GM23338 (cell line): ENCODE results near the gene TAOK3. TPM values are rescaled to one million over a fixed set of nuclear protein-coding genes. Genes with fewer than 3 reads are reported as not detected.

ENCODE experiments used
- ATAC-seq: fragments of 200-7000 bp; cut with Tn5 transposase; 3 replicates; pipeline ENCODE4 v1.9.1; 2020
- DNase-seq: peaks from one replicate; pipeline ENCODE4 v3.0.0-alpha.2; 2015; ENCODE audit warnings: low spot score
- H2AFZ ChIP-seq: fragments of 200-600 bp; sonication (generic); 2 replicates; pipeline ENCODE4 v1.8.0; 2016; ENCODE audit warnings: antibody characterized with exemption, mild to moderate bottlenecking, moderate library complexity
- H3F3A ChIP-seq: fragments of 200-600 bp; sonication (generic); replicated peaks from 2 replicates; pipeline ENCODE4 v1.8.0; 2017; ENCODE audit warnings: antibody characterized with exemption, mixed run types, low read depth
- H3K27ac ChIP-seq: fragments of 200-600 bp; sonication (generic); 2 replicates; pipeline ENCODE4 v1.6.1; 2016; ENCODE audit warnings: low read depth
- H3K27me3 ChIP-seq: fragments of 200-600 bp; sonication (generic); 2 replicates; pipeline ENCODE4 v1.8.0; 2016; ENCODE audit warnings: mild to moderate bottlenecking, mixed run types, moderate library complexity; ENCODE audit not compliant: insufficient read depth
- H3K36me3 ChIP-seq: fragments of 200-600 bp; sonication (generic); 2 replicates; pipeline ENCODE4 v1.8.0; 2016; ENCODE audit warnings: mild to moderate bottlenecking; ENCODE audit not compliant: insufficient read depth
- H3K4me1 ChIP-seq: fragments of 200-600 bp; sonication (generic); 2 replicates; pipeline ENCODE4 v1.8.0; 2016; ENCODE audit warnings: mild to moderate bottlenecking, moderate library complexity; ENCODE audit not compliant: insufficient read depth
- H3K4me2 ChIP-seq: fragments of 200-600 bp; sonication (generic); 2 replicates; pipeline ENCODE4 v1.7.1; 2017; ENCODE audit warnings: mixed run types
- H3K4me3 ChIP-seq: fragments of 200-600 bp; sonication (generic); 2 replicates; pipeline ENCODE4 v1.6.1; 2016; ENCODE audit warnings: mixed run types
- H3K79me2 ChIP-seq: fragments of 200-600 bp; sonication (generic); replicated peaks from 2 replicates; pipeline ENCODE4 v1.8.0; 2017; ENCODE audit warnings: mild to moderate bottlenecking; ENCODE audit not compliant: insufficient read depth
- H3K9me2 ChIP-seq: fragments of 200-600 bp; sonication (generic); 2 replicates; pipeline ENCODE4 v1.8.0; 2017; ENCODE audit not compliant: insufficient read depth
- H4K20me1 ChIP-seq: fragments of 200-600 bp; sonication (generic); replicated peaks from 2 replicates; pipeline ENCODE4 v1.8.0; 2017; ENCODE audit warnings: mild to moderate bottlenecking; ENCODE audit not compliant: insufficient read depth
- H3K27ac Mint-ChIP-seq: 2 replicates; pipeline ENCODE4 v1.8.0; 2020; ENCODE audit warnings: inconsistent platforms, mild to moderate bottlenecking, moderate library complexity, mixed read lengths
- H3K27me3 Mint-ChIP-seq: 3 replicates; pipeline ENCODE4 v1.8.0; 2022; ENCODE audit warnings: low read depth, mild to moderate bottlenecking, moderate library complexity, mixed read lengths, inconsistent platforms; ENCODE audit not compliant: insufficient read depth, poor library complexity
- H3K36me3 Mint-ChIP-seq: 3 replicates; pipeline ENCODE4 v1.8.0; 2021; ENCODE audit warnings: low read depth, mild to moderate bottlenecking, inconsistent platforms, moderate library complexity, mixed read lengths
- H3K4me1 Mint-ChIP-seq: 3 replicates; pipeline ENCODE4 v1.8.0; 2020; ENCODE audit warnings: mild to moderate bottlenecking, inconsistent platforms, mixed read lengths
- H3K4me3 Mint-ChIP-seq: 3 replicates; pipeline ENCODE4 v1.8.0; 2021; ENCODE audit warnings: moderate library complexity, mild to moderate bottlenecking, inconsistent platforms, mixed read lengths
- H3K9me3 Mint-ChIP-seq: 3 replicates; pipeline ENCODE4 v1.8.0; 2020; ENCODE audit warnings: moderate library complexity, mild to moderate bottlenecking, inconsistent platforms, mixed read lengths
- CREB1 ChIP-seq: fragments of 250-450 bp; sonication (Bioruptor Pico); IDR thresholded peaks from 2 replicates; pipeline ENCODE4 v1.5.0; 2020; ENCODE audit warnings: low read depth, mild to moderate bottlenecking, moderate library complexity
- EZH2 ChIP-seq: fragments of 200-600 bp; sonication (generic); IDR thresholded peaks from one replicate; pipeline ENCODE4 v1.8.0; 2017; ENCODE audit warnings: antibody characterized with exemption, mild to moderate bottlenecking, low read depth; ENCODE audit not compliant: unreplicated experiment
- EZH2phosphoT487 ChIP-seq: fragments of 200-600 bp; sonication (generic); IDR thresholded peaks from one replicate; pipeline ENCODE4 v1.8.1; 2018; ENCODE audit warnings: antibody characterized with exemption; ENCODE audit not compliant: unreplicated experiment
- JUNB ChIP-seq: IDR thresholded peaks from one replicate; pipeline ENCODE4 v1.6.1; 2016; ENCODE audit warnings: antibody characterized with exemption; ENCODE audit not compliant: unreplicated experiment
- NANOG ChIP-seq: IDR thresholded peaks from 2 replicates; pipeline ENCODE4 v1.6.1; 2016; ENCODE audit warnings: antibody characterized with exemption, borderline replicate concordance
- POLR2AphosphoS5 ChIP-seq: IDR thresholded peaks from 2 replicates; pipeline ENCODE4 v1.6.1; 2016; ENCODE audit warnings: antibody characterized with exemption, low read depth
- STAT1 ChIP-seq: IDR thresholded peaks from one replicate; pipeline ENCODE4 v1.6.1; 2016; ENCODE audit warnings: antibody characterized with exemption; ENCODE audit not compliant: unreplicated experiment
- ZNF114 ChIP-seq: fragments of 250-450 bp; sonication (Bioruptor Pico); IDR thresholded peaks from 2 replicates; pipeline ENCODE4 v1.5.0; 2020; ENCODE audit warnings: mild to moderate bottlenecking, moderate library complexity
- ZNF331 ChIP-seq: fragments of 250-450 bp; sonication (Bioruptor Pico); IDR thresholded peaks from 2 replicates; pipeline ENCODE4 v1.5.0; 2020; ENCODE audit warnings: low read depth, mild to moderate bottlenecking, moderate library complexity
- polyA plus RNA-seq: library from polyadenylated mRNA; unstranded; fragments of >200 nt; fragmentation: Nextera tagmentation; extraction: Ambion mirVana; gene quantifications from 2 replicates; pipeline ENCODE4 v1.2.1, GENCODE V29; 2016
- total RNA-seq: library from RNA; depleted of rRNA; stranded (reverse); fragments of >200 nt; shearing (Covaris generic); gene quantifications from 2 replicates; pipeline ENCODE4 v1.2.3, GENCODE V29; 2014
- TF ChIP-seq, protein P1 (sequence below): fragments of 250-450 bp; sonication (Bioruptor Pico); IDR thresholded peaks from 2 replicates; pipeline ENCODE4 v1.5.0; 2020; ENCODE audit warnings: mild to moderate bottlenecking, moderate library complexity
- TF ChIP-seq, protein P2 (sequence below): IDR thresholded peaks from one replicate; pipeline ENCODE4 v1.6.1; 2018; ENCODE audit warnings: antibody characterized with exemption; ENCODE audit not compliant: unreplicated experiment
- TF ChIP-seq, protein P3 (sequence below), 2 experiments: fragments of 200-600 bp in 1 of 2; sonication (generic) in 1 of 2; conservative IDR thresholded peaks; 2 replicates each; pipeline versions ENCODE4 v1.5.1 to v1.6.1; 2016 to 2017; ENCODE audit warnings: antibody characterized with exemption in 2 of 2, low read depth in 2 of 2, mild to moderate bottlenecking in 2 of 2, moderate library complexity in 1 of 2
- TF ChIP-seq, protein P4 (sequence below): IDR thresholded peaks from 2 replicates; pipeline ENCODE4 v1.6.1; 2016; ENCODE audit warnings: antibody characterized with exemption

Gene TAOK3
- total and polyA plus RNA-seq, 2 experiments from 2014 or later: 7.6 to 20.4 TPM

GRCh38 chr12:118326991-118327390 is 45.7 kb downstream of the TAOK3 start:
- ATAC-seq: no peak
- Histone ChIP-seq H3K36me3 (no peaks in the 10 kb centered on the region), H3K27ac (no peak overlapping the region), H2AFZ (no peak overlapping the region), H3K9me2 (no peaks in the 10 kb centered on the region), H3K4me2 (no peak overlapping the region), H3F3A (no peaks in the 10 kb centered on the region), H3K27me3 (no peaks in the 10 kb centered on the region), H3K4me3 (no peak overlapping the region), H3K4me1 (no peaks in the 10 kb centered on the region), H4K20me1 (no peaks in the 10 kb centered on the region), H3K79me2 (no peaks in the 10 kb centered on the region)
- H3K4me3 Mint-ChIP-seq: no peak overlapping the region
- peaks cover 4% of the 10 kb centered on the region for H3K4me1 Mint-ChIP-seq
- no peaks in the 10 kb centered on the region for H3K27me3 Mint-ChIP-seq
- no peak overlapping the region for H3K27ac Mint-ChIP-seq
- no peak for DNase-seq
- TF ChIP-seq EZH2phosphoT487 (no peak), ZNF331 (CRISPR knock-in tag) (no peak), JUNB (no peak), STAT1 (no peak), NANOG (no peak), EZH2 (no peak), CREB1 (no peak), ZNF114 (CRISPR knock-in tag) (no peak), POLR2AphosphoS5 (no peak)
- TF ChIP-seq, protein P1, sequence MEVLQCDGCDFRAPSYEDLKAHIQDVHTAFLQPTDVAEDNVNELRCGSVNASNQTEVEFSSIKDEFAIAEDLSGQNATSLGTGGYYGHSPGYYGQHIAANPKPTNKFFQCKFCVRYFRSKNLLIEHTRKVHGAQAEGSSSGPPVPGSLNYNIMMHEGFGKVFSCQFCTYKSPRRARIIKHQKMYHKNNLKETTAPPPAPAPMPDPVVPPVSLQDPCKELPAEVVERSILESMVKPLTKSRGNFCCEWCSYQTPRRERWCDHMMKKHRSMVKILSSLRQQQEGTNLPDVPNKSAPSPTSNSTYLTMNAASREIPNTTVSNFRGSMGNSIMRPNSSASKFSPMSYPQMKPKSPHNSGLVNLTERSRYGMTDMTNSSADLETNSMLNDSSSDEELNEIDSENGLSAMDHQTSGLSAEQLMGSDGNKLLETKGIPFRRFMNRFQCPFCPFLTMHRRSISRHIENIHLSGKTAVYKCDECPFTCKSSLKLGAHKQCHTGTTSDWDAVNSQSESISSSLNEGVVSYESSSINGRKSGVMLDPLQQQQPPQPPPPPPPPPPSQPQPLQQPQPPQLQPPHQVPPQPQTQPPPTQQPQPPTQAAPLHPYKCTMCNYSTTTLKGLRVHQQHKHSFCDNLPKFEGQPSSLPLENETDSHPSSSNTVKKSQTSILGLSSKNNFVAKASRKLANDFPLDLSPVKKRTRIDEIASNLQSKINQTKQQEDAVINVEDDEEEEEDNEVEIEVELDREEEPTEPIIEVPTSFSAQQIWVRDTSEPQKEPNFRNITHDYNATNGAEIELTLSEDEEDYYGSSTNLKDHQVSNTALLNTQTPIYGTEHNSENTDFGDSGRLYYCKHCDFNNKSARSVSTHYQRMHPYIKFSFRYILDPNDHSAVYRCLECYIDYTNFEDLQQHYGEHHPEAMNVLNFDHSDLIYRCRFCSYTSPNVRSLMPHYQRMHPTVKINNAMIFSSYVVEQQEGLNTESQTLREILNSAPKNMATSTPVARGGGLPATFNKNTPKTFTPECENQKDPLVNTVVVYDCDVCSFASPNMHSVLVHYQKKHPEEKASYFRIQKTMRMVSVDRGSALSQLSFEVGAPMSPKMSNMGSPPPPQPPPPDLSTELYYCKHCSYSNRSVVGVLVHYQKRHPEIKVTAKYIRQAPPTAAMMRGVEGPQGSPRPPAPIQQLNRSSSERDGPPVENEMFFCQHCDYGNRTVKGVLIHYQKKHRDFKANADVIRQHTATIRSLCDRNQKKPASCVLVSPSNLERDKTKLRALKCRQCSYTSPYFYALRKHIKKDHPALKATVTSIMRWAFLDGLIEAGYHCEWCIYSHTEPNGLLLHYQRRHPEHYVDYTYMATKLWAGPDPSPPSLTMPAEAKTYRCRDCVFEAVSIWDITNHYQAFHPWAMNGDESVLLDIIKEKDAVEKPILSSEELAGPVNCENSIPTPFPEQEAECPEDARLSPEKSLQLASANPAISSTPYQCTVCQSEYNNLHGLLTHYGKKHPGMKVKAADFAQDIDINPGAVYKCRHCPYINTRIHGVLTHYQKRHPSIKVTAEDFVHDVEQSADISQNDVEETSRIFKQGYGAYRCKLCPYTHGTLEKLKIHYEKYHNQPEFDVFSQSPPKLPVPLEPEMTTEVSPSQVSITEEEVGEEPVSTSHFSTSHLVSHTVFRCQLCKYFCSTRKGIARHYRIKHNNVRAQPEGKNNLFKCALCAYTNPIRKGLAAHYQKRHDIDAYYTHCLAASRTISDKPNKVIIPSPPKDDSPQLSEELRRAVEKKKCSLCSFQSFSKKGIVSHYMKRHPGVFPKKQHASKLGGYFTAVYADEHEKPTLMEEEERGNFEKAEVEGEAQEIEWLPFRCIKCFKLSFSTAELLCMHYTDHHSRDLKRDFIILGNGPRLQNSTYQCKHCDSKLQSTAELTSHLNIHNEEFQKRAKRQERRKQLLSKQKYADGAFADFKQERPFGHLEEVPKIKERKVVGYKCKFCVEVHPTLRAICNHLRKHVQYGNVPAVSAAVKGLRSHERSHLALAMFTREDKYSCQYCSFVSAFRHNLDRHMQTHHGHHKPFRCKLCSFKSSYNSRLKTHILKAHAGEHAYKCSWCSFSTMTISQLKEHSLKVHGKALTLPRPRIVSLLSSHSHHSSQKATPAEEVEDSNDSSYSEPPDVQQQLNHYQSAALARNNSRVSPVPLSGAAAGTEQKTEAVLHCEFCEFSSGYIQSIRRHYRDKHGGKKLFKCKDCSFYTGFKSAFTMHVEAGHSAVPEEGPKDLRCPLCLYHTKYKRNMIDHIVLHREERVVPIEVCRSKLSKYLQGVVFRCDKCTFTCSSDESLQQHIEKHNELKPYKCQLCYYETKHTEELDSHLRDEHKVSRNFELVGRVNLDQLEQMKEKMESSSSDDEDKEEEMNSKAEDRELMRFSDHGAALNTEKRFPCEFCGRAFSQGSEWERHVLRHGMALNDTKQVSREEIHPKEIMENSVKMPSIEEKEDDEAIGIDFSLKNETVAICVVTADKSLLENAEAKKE: no peak
- TF ChIP-seq, protein P2, sequence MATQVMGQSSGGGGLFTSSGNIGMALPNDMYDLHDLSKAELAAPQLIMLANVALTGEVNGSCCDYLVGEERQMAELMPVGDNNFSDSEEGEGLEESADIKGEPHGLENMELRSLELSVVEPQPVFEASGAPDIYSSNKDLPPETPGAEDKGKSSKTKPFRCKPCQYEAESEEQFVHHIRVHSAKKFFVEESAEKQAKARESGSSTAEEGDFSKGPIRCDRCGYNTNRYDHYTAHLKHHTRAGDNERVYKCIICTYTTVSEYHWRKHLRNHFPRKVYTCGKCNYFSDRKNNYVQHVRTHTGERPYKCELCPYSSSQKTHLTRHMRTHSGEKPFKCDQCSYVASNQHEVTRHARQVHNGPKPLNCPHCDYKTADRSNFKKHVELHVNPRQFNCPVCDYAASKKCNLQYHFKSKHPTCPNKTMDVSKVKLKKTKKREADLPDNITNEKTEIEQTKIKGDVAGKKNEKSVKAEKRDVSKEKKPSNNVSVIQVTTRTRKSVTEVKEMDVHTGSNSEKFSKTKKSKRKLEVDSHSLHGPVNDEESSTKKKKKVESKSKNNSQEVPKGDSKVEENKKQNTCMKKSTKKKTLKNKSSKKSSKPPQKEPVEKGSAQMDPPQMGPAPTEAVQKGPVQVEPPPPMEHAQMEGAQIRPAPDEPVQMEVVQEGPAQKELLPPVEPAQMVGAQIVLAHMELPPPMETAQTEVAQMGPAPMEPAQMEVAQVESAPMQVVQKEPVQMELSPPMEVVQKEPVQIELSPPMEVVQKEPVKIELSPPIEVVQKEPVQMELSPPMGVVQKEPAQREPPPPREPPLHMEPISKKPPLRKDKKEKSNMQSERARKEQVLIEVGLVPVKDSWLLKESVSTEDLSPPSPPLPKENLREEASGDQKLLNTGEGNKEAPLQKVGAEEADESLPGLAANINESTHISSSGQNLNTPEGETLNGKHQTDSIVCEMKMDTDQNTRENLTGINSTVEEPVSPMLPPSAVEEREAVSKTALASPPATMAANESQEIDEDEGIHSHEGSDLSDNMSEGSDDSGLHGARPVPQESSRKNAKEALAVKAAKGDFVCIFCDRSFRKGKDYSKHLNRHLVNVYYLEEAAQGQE: no peak
- TF ChIP-seq, protein P3, sequence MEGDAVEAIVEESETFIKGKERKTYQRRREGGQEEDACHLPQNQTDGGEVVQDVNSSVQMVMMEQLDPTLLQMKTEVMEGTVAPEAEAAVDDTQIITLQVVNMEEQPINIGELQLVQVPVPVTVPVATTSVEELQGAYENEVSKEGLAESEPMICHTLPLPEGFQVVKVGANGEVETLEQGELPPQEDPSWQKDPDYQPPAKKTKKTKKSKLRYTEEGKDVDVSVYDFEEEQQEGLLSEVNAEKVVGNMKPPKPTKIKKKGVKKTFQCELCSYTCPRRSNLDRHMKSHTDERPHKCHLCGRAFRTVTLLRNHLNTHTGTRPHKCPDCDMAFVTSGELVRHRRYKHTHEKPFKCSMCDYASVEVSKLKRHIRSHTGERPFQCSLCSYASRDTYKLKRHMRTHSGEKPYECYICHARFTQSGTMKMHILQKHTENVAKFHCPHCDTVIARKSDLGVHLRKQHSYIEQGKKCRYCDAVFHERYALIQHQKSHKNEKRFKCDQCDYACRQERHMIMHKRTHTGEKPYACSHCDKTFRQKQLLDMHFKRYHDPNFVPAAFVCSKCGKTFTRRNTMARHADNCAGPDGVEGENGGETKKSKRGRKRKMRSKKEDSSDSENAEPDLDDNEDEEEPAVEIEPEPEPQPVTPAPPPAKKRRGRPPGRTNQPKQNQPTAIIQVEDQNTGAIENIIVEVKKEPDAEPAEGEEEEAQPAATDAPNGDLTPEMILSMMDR (conservative IDR thresholded peaks at IDR 0.05; ENCODE audit: low read depth in 2 of 2): no peak
- TF ChIP-seq, protein P4, sequence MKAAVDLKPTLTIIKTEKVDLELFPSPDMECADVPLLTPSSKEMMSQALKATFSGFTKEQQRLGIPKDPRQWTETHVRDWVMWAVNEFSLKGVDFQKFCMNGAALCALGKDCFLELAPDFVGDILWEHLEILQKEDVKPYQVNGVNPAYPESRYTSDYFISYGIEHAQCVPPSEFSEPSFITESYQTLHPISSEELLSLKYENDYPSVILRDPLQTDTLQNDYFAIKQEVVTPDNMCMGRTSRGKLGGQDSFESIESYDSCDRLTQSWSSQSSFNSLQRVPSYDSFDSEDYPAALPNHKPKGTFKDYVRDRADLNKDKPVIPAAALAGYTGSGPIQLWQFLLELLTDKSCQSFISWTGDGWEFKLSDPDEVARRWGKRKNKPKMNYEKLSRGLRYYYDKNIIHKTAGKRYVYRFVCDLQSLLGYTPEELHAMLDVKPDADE: no peak
- H3K9me3 Mint-ChIP-seq: no peaks in the 10 kb centered on the region
- no peaks in the 10 kb centered on the region; the same call in 2 of the 3 replicates for H3K36me3 Mint-ChIP-seq
